GM12878 (cell line): ENCODE data around the gene HMCN1. TPM values are rescaled to one million over a fixed set of nuclear protein-coding genes. Genes with fewer than 3 reads are reported as not detected.

Source experiments
- ATAC-seq: fragments of 200-7000 bp; cut with Tn5 transposase; 3 replicates; pipeline ENCODE4 v1.9.1; 2020; ENCODE audit warnings: mild to moderate bottlenecking, moderate library complexity
- BruUV-seq: library from RNA; stranded (reverse); fragments of 400-500 nt; replicated peaks from 2 replicates; lab custom pipeline; 2021; lab: Mats Ljungman, UMichigan
- CTCF ChIA-PET: fragments of 300-600 bp; sonication (Branson Sonifier 250); formaldehyde crosslinking; extraction: SDS; loops from one replicate; lab custom pipeline; 2021; ENCODE audit warnings: inconsistent platforms; lab: Yijun Ruan, JAX
- POLR2A ChIA-PET: fragments of 350-600 bp; formaldehyde crosslinking; extraction: SDS; loops from one replicate; lab custom pipeline; 2021; ENCODE audit warnings: inconsistent platforms; lab: Charles Lee
- RAD21 ChIA-PET: fragments of 300-600 bp; sonication (Branson Sonifier 250); formaldehyde crosslinking; loops from one replicate; lab custom pipeline; 2023; ENCODE audit warnings: antibody characterized with exemption; ENCODE audit not compliant: unreplicated experiment; lab: Charles Lee
- SMC1A ChIA-PET: fragments of 300-600 bp; sonication (Branson Sonifier 250); formaldehyde crosslinking; loops from one replicate; lab custom pipeline; 2023; ENCODE audit not compliant: unreplicated experiment, uncharacterized antibody; lab: Charles Lee
- DNase-seq: peaks from one replicate; pipeline ENCODE4 v3.0.0-alpha.2; 2011; ENCODE audit warnings: low read depth, low spot score
- FAIRE-seq: peaks from 3 replicates; lab custom pipeline; 2011; peaks lifted over from hg19 to GRCh38; lab: Jason Lieb, UNC
- H2AFZ ChIP-seq: 2 replicates; pipeline ENCODE4 v1.6.0; 2011; ENCODE audit warnings: low read depth, low read length, control low read depth; ENCODE audit not compliant: control insufficient read depth
- H3K27ac ChIP-seq: 2 replicates; pipeline ENCODE4 v1.5.1; 2011; ENCODE audit warnings: control low read depth; ENCODE audit not compliant: control insufficient read depth, insufficient read depth
- H3K27me3 ChIP-seq, 2 experiments: replicated peaks in 1 of 2; 2 replicates each; pipeline versions ENCODE4 v1.6.0 to v1.6.1; 2011; ENCODE audit warnings: low read length in 1 of 2; ENCODE audit not compliant: control insufficient read depth in 2 of 2, insufficient read depth in 2 of 2
- H3K36me3 ChIP-seq, 2 experiments: 2 replicates each; pipeline ENCODE4 v1.5.1; 2011; ENCODE audit warnings: low read length in 1 of 2; ENCODE audit not compliant: control insufficient read depth in 2 of 2, insufficient read depth in 2 of 2
- H3K4me1 ChIP-seq: 2 replicates; pipeline ENCODE4 v1.6.1; 2011; ENCODE audit warnings: mild to moderate bottlenecking, low read length, moderate library complexity, mixed read lengths; ENCODE audit not compliant: control insufficient read depth, insufficient read depth
- H3K4me2 ChIP-seq: 2 replicates; pipeline ENCODE4 v1.6.0; 2011; ENCODE audit warnings: control low read depth; ENCODE audit not compliant: control insufficient read depth, insufficient read depth
- H3K4me3 ChIP-seq: fragments of 200-600 bp; sonication (generic); 2 replicates; pipeline ENCODE4 v1.5.1; 2016
- H3K79me2 ChIP-seq: 2 replicates; pipeline ENCODE4 v1.6.0; 2011; ENCODE audit warnings: low read length; ENCODE audit not compliant: control insufficient read depth, insufficient read depth
- H3K9ac ChIP-seq: 2 replicates; pipeline ENCODE4 v1.8.0; 2011; ENCODE audit warnings: low read length, control low read depth, mixed read lengths; ENCODE audit not compliant: control insufficient read depth, insufficient read depth
- H3K9me3 ChIP-seq: replicated peaks from 3 replicates; pipeline ENCODE4 v1.5.1; 2011; ENCODE audit warnings: mild to moderate bottlenecking, low read length; ENCODE audit not compliant: control insufficient read depth, insufficient read depth
- H4K20me1 ChIP-seq: 2 replicates; pipeline ENCODE4 v1.6.0; 2011; ENCODE audit not compliant: control insufficient read depth, insufficient read depth
- ATF2 ChIP-seq: IDR thresholded peaks from 2 replicates; pipeline ENCODE4 v1.6.1; 2012; ENCODE audit warnings: low read length, inconsistent platforms
- ATF7 ChIP-seq: fragments of 450-650 bp; IDR thresholded peaks from 2 replicates; pipeline ENCODE4 v1.6.1; 2016; ENCODE audit warnings: low read depth, mild to moderate bottlenecking
- CREB1 ChIP-seq: IDR thresholded peaks from 2 replicates; pipeline ENCODE4 v1.6.1; 2012; ENCODE audit warnings: low read depth, mild to moderate bottlenecking, inconsistent platforms
- EZH2 ChIP-seq: IDR thresholded peaks from 2 replicates; pipeline ENCODE4 v1.6.1; 2012; ENCODE audit warnings: low read depth, mild to moderate bottlenecking, control low read depth, inconsistent platforms, low read length, borderline replicate concordance; ENCODE audit not compliant: control insufficient read depth
- GATAD2B ChIP-seq: fragments of 450-650 bp; conservative IDR thresholded peaks from 2 replicates; pipeline ENCODE4 v1.6.1; 2017; ENCODE audit warnings: low read depth, mild to moderate bottlenecking, moderate library complexity
- IRF4 ChIP-seq: IDR thresholded peaks from 2 replicates; pipeline ENCODE4 v1.6.1; 2011; ENCODE audit warnings: low read depth, low read length
- JUNB ChIP-seq: IDR thresholded peaks from 2 replicates; pipeline ENCODE4 v1.6.1; 2016; ENCODE audit warnings: antibody characterized with exemption, mild to moderate bottlenecking
- MYB ChIP-seq: fragments of 150-350 bp; IDR thresholded peaks from 2 replicates; pipeline ENCODE4 v1.6.1; 2014; ENCODE audit warnings: mild to moderate bottlenecking, low read depth, low read length, borderline replicate concordance
- NFXL1 ChIP-seq: fragments of 450-650 bp; IDR thresholded peaks from 2 replicates; pipeline ENCODE4 v1.6.1; 2017; ENCODE audit warnings: antibody characterized with exemption, mild to moderate bottlenecking, borderline replicate concordance
- PML ChIP-seq: IDR thresholded peaks from 2 replicates; pipeline ENCODE4 v1.6.1; 2012; ENCODE audit warnings: low read length, inconsistent platforms
- POLR2AphosphoS5 ChIP-seq: IDR thresholded peaks from 2 replicates; pipeline ENCODE4 v1.6.1; 2011; ENCODE audit warnings: mild to moderate bottlenecking, low read length, inconsistent platforms
- POU2F2 ChIP-seq: IDR thresholded peaks from 3 replicates; pipeline ENCODE4 v1.6.1; 2011; ENCODE audit warnings: low read depth, mild to moderate bottlenecking, low read length, borderline replicate concordance
- SMAD1 ChIP-seq: fragments of 450-650 bp; IDR thresholded peaks from 2 replicates; pipeline ENCODE4 v1.6.1; 2018; ENCODE audit warnings: mild to moderate bottlenecking, low read depth; ENCODE audit not compliant: partially characterized antibody
- SUZ12 ChIP-seq: fragments of 200-600 bp; sonication (generic); IDR thresholded peaks from one replicate; pipeline ENCODE4 v1.6.1; 2018; ENCODE audit warnings: antibody characterized with exemption, mild to moderate bottlenecking; ENCODE audit not compliant: unreplicated experiment
- WGBS: methylation state at CpG from one replicate; pipeline ENCODE4 v1.1.6; 2016; ENCODE audit warnings: low lambda C conversion rate; ENCODE audit not compliant: insufficient replicate concordance, insufficient coverage; ENCODE audit errors: missing lambda C conversion rate; 5-methylcytosine and 5-hydroxymethylcytosine counted together
- in situ Hi-C: fragments of 300-500 bp; cut with MboI; formaldehyde crosslinking; loops from 9 replicates; pipeline ENCODE4 v1.14.3; 2018; ENCODE audit warnings: mixed read lengths
- intact Hi-C: fragments of 100-400 bp; cut with micrococcal nuclease; formaldehyde crosslinking; loops from one replicate; pipeline ENCODE4 v1.14.2; 2022; ENCODE audit not compliant: unreplicated experiment
- polyA plus RNA-seq, 11 experiments: library from polyadenylated mRNA; depleted of rRNA in 4 of 11; unstranded in 6 of 11; stranded (reverse) in 5 of 11; fragments of >200 nt; fragmentation: Nextera tagmentation in 4 of 11; fragmentation: Illumina TruSeq in 1 of 11; extraction: Ambion mirVana in 4 of 11; extraction: Trizol in 1 of 11; gene quantifications; 1 replicate in 1 of 11; 2 replicates in 10 of 11; pipeline versions ENCODE4 v1.2.1 to v1.2.3, GENCODE V29; 2011 to 2016; ENCODE audit warnings: inconsistent platforms in 2 of 11, missing spikeins in 2 of 11, low read depth in 1 of 11
- total RNA-seq, 4 experiments: library from RNA; depleted of rRNA in 3 of 4; stranded (reverse); fragments of >200 nt in 3 of 4; fragmentation: Illumina TruSeq in 1 of 4; extraction: Trizol in 1 of 4; gene quantifications; 2 replicates each; pipeline versions ENCODE4 v1.2.1 to v1.2.3, GENCODE V29; 2013 to 2021

The HMCN1 gene
- total and polyA plus RNA-seq, 10 of the 15 experiments (the other 5 are each of a cell fraction or from before 2014, with no cell fraction given) = under 0.01 to 0.07 TPM; not detected in 8

DNA sequence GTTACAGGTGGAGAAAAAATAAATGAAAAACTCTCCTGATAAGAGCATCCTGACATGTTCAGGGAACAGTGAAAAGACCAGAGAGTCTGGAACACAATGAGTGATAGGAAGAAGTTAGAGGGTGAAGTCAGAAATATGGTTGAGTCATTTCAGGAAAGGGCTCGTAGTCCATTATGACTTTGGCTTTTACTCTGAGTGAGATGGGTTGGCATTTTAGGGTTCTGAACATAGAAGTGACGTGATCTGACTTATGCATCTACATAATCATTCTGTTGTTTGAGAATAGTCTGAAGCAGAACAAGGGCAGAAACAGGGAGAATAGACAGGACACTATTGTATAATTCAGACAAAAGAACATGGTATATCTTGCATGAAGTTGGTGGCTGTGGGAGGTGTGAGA is 5.8 kb downstream of the HMCN1 start:
- peak; percentile 51 for ATAC-seq
- SMC1A ChIA-PET = no interaction called here
- no peaks in the 10 kb centered on the region; a peak in 1 of 4 replicates for H3K27me3 ChIP-seq
- POLR2A ChIA-PET = no interaction called here
- H3K27ac ChIP-seq = no peak overlapping the region
- no peaks in the 10 kb centered on the region for H4K20me1 ChIP-seq
- no peak for DNase-seq
- RAD21 ChIA-PET = no interaction called here
- no peak for FAIRE-seq
- no TSS peak for BruUV-seq
- intact Hi-C loops = no loop called here
- H2AFZ ChIP-seq = no peak overlapping the region
- WGBS = 0% methylated on average over 2 of the region's 2 CpGs
- H3K4me1 ChIP-seq = no peaks in the 10 kb centered on the region
- no peak overlapping the region for H3K4me2 ChIP-seq
- no peaks in the 10 kb centered on the region for H3K9me3 ChIP-seq
- CTCF ChIA-PET = no interaction called here
- no peaks in the 10 kb centered on the region for H3K36me3 ChIP-seq
- H3K9ac ChIP-seq = no peak overlapping the region
- in situ Hi-C loops = no loop called here
- no peak overlapping the region for H3K4me3 ChIP-seq
- TF ChIP-seq POLR2AphosphoS5 (no peak), ATF7 (no peak), NFXL1 (no peak), MYB (no peak), SMAD1 (no peak), CREB1 (0 out of 2 replicates have a peak, but pooled peaks have one; percentile 36), GATAD2B (no peak), JUNB (peak; percentile 81), ATF2 (0 out of 2 replicates have a peak, but pooled peaks have one; percentile 25), EZH2 (no peak), POU2F2 (no peak), PML (no peak), IRF4 (0 out of 2 replicates have a peak, but pooled peaks have one; percentile 25), SUZ12 (no peak)
- no peaks in the 10 kb centered on the region for H3K79me2 ChIP-seq
